Natural killer cell (primary cell): ENCODE data around the gene NRM. TPM values are rescaled to one million over a fixed set of nuclear protein-coding genes. Genes with fewer than 3 reads are reported as not detected.

ENCODE experiments used
- ATAC-seq, 3 donors: fragments of 150-1000 bp in 2 of 3; fragments of 200-7000 bp in 1 of 3; cut with Tn5 transposase; 1 replicate in 1 of 3; 2 replicates in 2 of 3; pipeline ENCODE4 v1.10.0; 2021; ENCODE audit warnings: mild to moderate bottlenecking in 2 of 3, moderate library complexity in 2 of 3
- DNase-seq, 2 donors: peaks; one replicate each; pipeline versions ENCODE4 v3.0.0 to v3.0.0-alpha.2; 2013 to 2021; ENCODE audit warnings: mixed read lengths in 1 of 2
- H3K27ac ChIP-seq: one replicate; pipeline ENCODE4 v1.5.1; 2013; ENCODE audit warnings: mild to moderate bottlenecking, low read length
- H3K27me3 ChIP-seq: one replicate; pipeline ENCODE4 v1.6.1; 2013; ENCODE audit warnings: low read length; ENCODE audit not compliant: control insufficient read depth, insufficient read depth
- H3K36me3 ChIP-seq: one replicate; pipeline ENCODE4 v1.6.1; 2013; ENCODE audit warnings: low read length; ENCODE audit not compliant: control insufficient read depth, insufficient read depth
- H3K4me1 ChIP-seq: one replicate; pipeline ENCODE4 v1.6.1; 2013; ENCODE audit warnings: low read length; ENCODE audit not compliant: control insufficient read depth, insufficient read depth
- H3K4me3 ChIP-seq: one replicate; pipeline ENCODE4 v1.5.1; 2013; ENCODE audit warnings: low read length
- H3K9me3 ChIP-seq: one replicate; pipeline ENCODE4 v1.6.1; 2013; ENCODE audit warnings: low read length; ENCODE audit not compliant: control insufficient read depth, insufficient read depth
- H3K27ac Mint-ChIP-seq, 2 donors: one replicate each; pipeline ENCODE4 v1.8.0; 2022; ENCODE audit warnings: mild to moderate bottlenecking in 2 of 2, mixed read lengths in 2 of 2, moderate library complexity in 1 of 2
- H3K27me3 Mint-ChIP-seq, 2 donors: one replicate each; pipeline ENCODE4 v1.8.0; 2022; ENCODE audit warnings: low read depth in 2 of 2, mixed read lengths in 2 of 2
- H3K36me3 Mint-ChIP-seq: one replicate; pipeline ENCODE4 v1.8.0; 2022; ENCODE audit warnings: mixed read lengths
- H3K4me1 Mint-ChIP-seq, 2 donors: one replicate each; pipeline ENCODE4 v1.8.0; 2022; ENCODE audit warnings: mixed read lengths in 2 of 2
- H3K4me3 Mint-ChIP-seq: one replicate; pipeline ENCODE4 v1.8.0; 2022; ENCODE audit warnings: mild to moderate bottlenecking, moderate library complexity, mixed read lengths
- H3K9me3 Mint-ChIP-seq, 2 donors: one replicate each; pipeline ENCODE4 v1.8.0; 2022; ENCODE audit warnings: mixed read lengths in 2 of 2
- WGBS: methylation state at CpG from one replicate; pipeline ENCODE4 v1.1.7; 2013; ENCODE audit warnings: missing lambda C conversion rate; ENCODE audit not compliant: insufficient coverage; 5-methylcytosine and 5-hydroxymethylcytosine counted together
- intact Hi-C: fragments of 100-400 bp; cut with micrococcal nuclease; formaldehyde crosslinking; loops from one replicate; pipeline ENCODE4 v1.14.2; 2022
- total RNA-seq, 4 donors: library from RNA; stranded (reverse); fragments of 120-200 nt in 1 of 4; gene quantifications; one replicate each; pipeline versions ENCODE4 v1.2.3 to v1.2.4, GENCODE V29; 2013 to 2022
- TF ChIP-seq, protein P1 (sequence below): fragments of 200-600 bp; IDR thresholded peaks from one replicate; pipeline ENCODE4 v1.8.0; 2022; ENCODE audit warnings: antibody characterized with exemption

NRM gene
- total RNA-seq, 3 donors from 2014 or later (not counting 1 experiment from before 2014, with no cell fraction given), result 7.4 to 8.9 (median 8.7) TPM

DNA sequence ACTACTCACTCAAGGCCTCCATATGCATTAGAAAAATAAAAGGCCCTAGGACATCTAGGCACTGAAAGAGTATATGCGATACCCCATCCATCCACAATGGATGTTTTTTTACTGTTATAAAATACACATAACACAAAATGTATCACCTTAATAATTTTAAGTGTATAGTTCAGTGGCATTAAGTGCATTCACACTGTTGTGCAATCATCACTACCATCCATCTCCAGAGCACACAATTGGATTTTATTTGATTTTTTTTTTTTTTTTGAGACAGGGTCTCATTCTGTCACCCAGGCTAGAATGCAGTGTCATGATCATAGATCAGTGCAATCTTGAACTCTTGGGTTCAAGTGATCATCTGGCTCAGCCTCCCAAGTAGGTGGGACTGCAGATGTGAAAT, 23.5 kb upstream of the NRM start:
- Mint-ChIP-seq H3K9me3 (no peaks in the 10 kb centered on the region), H3K36me3 (no peaks in the 10 kb centered on the region), H3K4me3 (no peak overlapping the region), H3K27me3 (no peaks in the 10 kb centered on the region), H3K4me1 (peaks cover 42 to 50% of the 10 kb centered on the region in 2 donors), H3K27ac (peak overlapping the region in 1 of 2 donors; percentile 100)
- H3K27me3 ChIP-seq, result no peaks in the 10 kb centered on the region
- WGBS, result no CpG with 5 or more reads among the region's 1 CpG
- no peak for ATAC-seq
- H3K4me3 ChIP-seq, result no peak overlapping the region
- H3K27ac ChIP-seq, result no peak overlapping the region
- peaks cover 40% of the 10 kb centered on the region for H3K4me1 ChIP-seq
- H3K36me3 ChIP-seq, result peaks cover 24% of the 10 kb centered on the region
- H3K9me3 ChIP-seq, result no peaks in the 10 kb centered on the region
- TF ChIP-seq, protein P1, sequence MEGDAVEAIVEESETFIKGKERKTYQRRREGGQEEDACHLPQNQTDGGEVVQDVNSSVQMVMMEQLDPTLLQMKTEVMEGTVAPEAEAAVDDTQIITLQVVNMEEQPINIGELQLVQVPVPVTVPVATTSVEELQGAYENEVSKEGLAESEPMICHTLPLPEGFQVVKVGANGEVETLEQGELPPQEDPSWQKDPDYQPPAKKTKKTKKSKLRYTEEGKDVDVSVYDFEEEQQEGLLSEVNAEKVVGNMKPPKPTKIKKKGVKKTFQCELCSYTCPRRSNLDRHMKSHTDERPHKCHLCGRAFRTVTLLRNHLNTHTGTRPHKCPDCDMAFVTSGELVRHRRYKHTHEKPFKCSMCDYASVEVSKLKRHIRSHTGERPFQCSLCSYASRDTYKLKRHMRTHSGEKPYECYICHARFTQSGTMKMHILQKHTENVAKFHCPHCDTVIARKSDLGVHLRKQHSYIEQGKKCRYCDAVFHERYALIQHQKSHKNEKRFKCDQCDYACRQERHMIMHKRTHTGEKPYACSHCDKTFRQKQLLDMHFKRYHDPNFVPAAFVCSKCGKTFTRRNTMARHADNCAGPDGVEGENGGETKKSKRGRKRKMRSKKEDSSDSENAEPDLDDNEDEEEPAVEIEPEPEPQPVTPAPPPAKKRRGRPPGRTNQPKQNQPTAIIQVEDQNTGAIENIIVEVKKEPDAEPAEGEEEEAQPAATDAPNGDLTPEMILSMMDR, result no peak
- no peak for DNase-seq
- intact Hi-C loops, result no loop called here

DNA sequence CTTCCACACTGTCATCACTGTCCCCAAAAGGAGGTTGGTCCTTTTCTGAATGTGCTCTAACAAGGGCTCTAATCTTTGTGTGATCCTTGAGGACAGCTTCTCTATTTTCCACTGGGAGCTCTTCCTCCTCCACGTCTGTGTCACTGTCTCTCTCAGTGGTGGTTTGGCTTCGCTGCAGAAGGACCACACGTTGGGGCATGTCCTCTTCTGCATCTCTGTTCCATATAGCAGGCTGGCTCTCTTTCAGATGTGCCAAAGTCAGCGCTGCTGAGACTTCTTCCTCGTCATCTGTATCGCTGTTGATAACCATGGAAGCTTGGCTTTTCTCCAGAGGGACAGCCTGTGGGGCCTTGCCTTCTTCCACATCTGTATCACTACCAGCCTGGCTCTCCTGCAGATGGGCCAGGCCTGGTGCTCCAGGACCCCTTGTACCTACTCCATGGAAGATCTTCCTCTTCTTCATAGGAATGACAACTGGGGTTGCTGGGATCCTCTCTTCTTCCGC, 21.7 kb upstream of the NRM start:
- peak overlapping the region; percentile 62 for H3K27ac ChIP-seq
- no peaks in the 10 kb centered on the region for H3K27me3 Mint-ChIP-seq
- peaks cover 31% of the 10 kb centered on the region for H3K36me3 ChIP-seq

DNA sequence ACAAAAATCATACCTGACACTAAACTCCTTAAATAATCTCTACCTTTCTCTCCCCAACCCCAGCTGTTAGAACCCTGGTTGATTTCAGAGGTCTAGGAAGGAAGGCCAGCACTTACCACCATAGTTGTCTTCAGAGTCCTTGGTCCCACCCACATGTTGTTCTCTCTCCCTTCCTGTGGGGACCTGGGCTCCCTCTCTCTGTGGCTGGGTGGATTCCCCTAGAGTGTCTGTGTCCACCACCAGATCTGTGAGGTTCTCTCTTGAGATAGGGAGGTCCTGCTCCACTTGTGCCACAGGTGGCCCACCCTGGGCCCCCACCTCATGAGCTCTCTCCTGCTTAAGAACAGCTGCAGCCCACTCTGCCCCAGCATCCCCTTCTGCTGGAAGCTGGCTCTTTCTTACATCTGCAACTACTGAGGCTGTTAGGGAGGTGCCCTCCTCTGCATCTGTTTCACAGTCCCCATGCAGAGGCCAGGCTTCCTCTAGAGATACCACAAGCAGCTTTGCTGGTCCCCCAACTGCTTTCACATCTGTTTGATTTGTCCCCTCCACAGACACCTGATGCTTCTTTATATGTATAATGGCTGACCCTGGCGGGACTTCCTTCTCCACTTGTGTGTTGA, 21.1 kb upstream of the NRM start:
- Histone ChIP-seq H3K9me3 (no peaks in the 10 kb centered on the region), H3K4me3 (no peak overlapping the region), H3K4me1 (peaks cover 33% of the 10 kb centered on the region), H3K36me3 (peaks cover 35% of the 10 kb centered on the region), H3K27ac (peak overlapping the region; percentile 62), H3K27me3 (no peaks in the 10 kb centered on the region)
- peak overlapping the region; percentile 60 for H3K4me3 Mint-ChIP-seq
- ATAC-seq (peak; percentile 78 to 82 (median 81)), DNase-seq (no peak)
- H3K36me3 Mint-ChIP-seq, result no peaks in the 10 kb centered on the region
- intact Hi-C loops, result no loop called here
- H3K4me1 Mint-ChIP-seq, result peaks cover 32 to 47% of the 10 kb centered on the region in 2 donors
- H3K27ac Mint-ChIP-seq, result peak overlapping the region; percentile 81 to 93
- H3K27me3 Mint-ChIP-seq, result no peaks in the 10 kb centered on the region
- TF ChIP-seq, protein P1, result no peak
- H3K9me3 Mint-ChIP-seq, result no peaks in the 10 kb centered on the region
- WGBS, result 17% methylated on average over 1 of the region's 1 CpG

More for the DNA sequence above, 21.7 kb upstream of the NRM start:
- Histone ChIP-seq H3K4me1 (peaks cover 34% of the 10 kb centered on the region), H3K9me3 (no peaks in the 10 kb centered on the region), H3K4me3 (no peak overlapping the region), H3K27me3 (no peaks in the 10 kb centered on the region)
- Mint-ChIP-seq H3K27ac (peak overlapping the region; percentile 81 to 93), H3K4me1 (peaks cover 38 to 53% of the 10 kb centered on the region in 2 donors), H3K4me3 (peak overlapping the region; percentile 60), H3K36me3 (no peaks in the 10 kb centered on the region), H3K9me3 (no peaks in the 10 kb centered on the region)
- ATAC-seq (no peak), DNase-seq (no peak)
- 72% methylated on average over 7 of the region's 7 CpGs for WGBS
- intact Hi-C loops, result no loop called here
- TF ChIP-seq, protein P1, result no peak
